Measurements from ENCODE around the gene CLIC4. TPM values are rescaled to one million over a fixed set of nuclear protein-coding genes. Genes with fewer than 3 reads are reported as not detected.

The CLIC4 gene
- total and polyA plus RNA-seq, 4 experiments from 2014 or later = 0.62 to 3.8 (median 2.4) TPM

GRCh38 chr1:24853649-24854048 lies 108.4 kb downstream of the CLIC4 start:
- POLR2A ChIA-PET (ENCODE audit: partially characterized antibody) = no interaction called here
- H3K9me3 Mint-ChIP-seq = no peaks in the 10 kb centered on the region
- Histone ChIP-seq H3K9me3 (ENCODE audit: control insufficient read depth in 1 of 2, low read length in 2 of 2) (no peaks in the 10 kb centered on the region), H3K4me3 (ENCODE audit: low read length in 2 of 2) (no peak overlapping the region), H3K27ac (ENCODE audit: low read depth, low read length) (no peak overlapping the region), H3K4me1 (ENCODE audit: insufficient read depth, low read length) (peaks cover 11% of the 10 kb centered on the region), H3K36me3 (ENCODE audit: insufficient read depth, low read length) (no peaks in the 10 kb centered on the region), H3K27me3 (ENCODE audit: insufficient read depth, low read length) (no peaks in the 10 kb centered on the region)
- no peaks in the 10 kb centered on the region for H3K36me3 Mint-ChIP-seq
- intact Hi-C loops (cut with micrococcal nuclease) = no loop called here
- H3K4me3 Mint-ChIP-seq = no peak overlapping the region
- H3K4me1 Mint-ChIP-seq = peaks cover 3 to 21% (median 7%) of the 10 kb centered on the region in 4 donors
- no peak for DNase-seq
- no peaks in the 10 kb centered on the region for H3K27me3 Mint-ChIP-seq
- peak overlapping the region in 1 of 7 donors; percentile 72 for H3K27ac Mint-ChIP-seq
- CTCF ChIA-PET (ENCODE audit: partially characterized antibody) = interaction anchor here (1.2 to 8.2 kb wide), 3 partner anchors 10 to 75 kb away, joined by 3 to 133 read pairs (median 4); partner anchors contain the start of gene RUNX3

GRCh38 chr1:24855474-24855873 lies 110.2 kb downstream of the CLIC4 start:
- no peaks in the 10 kb centered on the region for H3K9me3 ChIP-seq (ENCODE audit: control insufficient read depth in 1 of 2, low read length in 2 of 2)
- no peak overlapping the region for H3K4me3 Mint-ChIP-seq
- no peaks in the 10 kb centered on the region for H3K27me3 Mint-ChIP-seq
- DNase-seq = no peak
- no peaks in the 10 kb centered on the region for H3K4me1 ChIP-seq (ENCODE audit: insufficient read depth, low read length)
- intact Hi-C loops (cut with micrococcal nuclease) = no loop called here
- no peaks in the 10 kb centered on the region for H3K27me3 ChIP-seq (ENCODE audit: insufficient read depth, low read length)
- no peak overlapping the region for H3K27ac ChIP-seq (ENCODE audit: low read depth, low read length)
- ChIA-PET POLR2A (ENCODE audit: partially characterized antibody) (no interaction called here), CTCF (ENCODE audit: partially characterized antibody) (no interaction called here)
- no peaks in the 10 kb centered on the region for H3K9me3 Mint-ChIP-seq
- peaks cover 0 to 10% (median 0%) of the 10 kb centered on the region in 4 donors for H3K4me1 Mint-ChIP-seq
- H3K36me3 ChIP-seq (ENCODE audit: insufficient read depth, low read length) = no peaks in the 10 kb centered on the region
- no peak overlapping the region for H3K27ac Mint-ChIP-seq
- no peak overlapping the region for H3K4me3 ChIP-seq (ENCODE audit: low read length in 2 of 2)
- no peaks in the 10 kb centered on the region for H3K36me3 Mint-ChIP-seq

- H3K36me3 ChIP-seq (ENCODE audit: insufficient read depth, low read length) = no peaks in the 10 kb centered on the region
- Mint-ChIP-seq H3K36me3 (no peaks in the 10 kb centered on the region), H3K4me1 (peaks cover 0 to 9% (median 0%) of the 10 kb centered on the region in 4 donors), H3K4me3 (peak overlapping the region in 1 of 8 donors; percentile 59), H3K27ac (peak overlapping the region in 1 of 7 donors; percentile 70), H3K27me3 (no peaks in the 10 kb centered on the region), H3K9me3 (no peaks in the 10 kb centered on the region)
- no peak for DNase-seq
- H3K4me3 ChIP-seq (ENCODE audit: low read length in 2 of 2) = no peak overlapping the region
- intact Hi-C loops (cut with micrococcal nuclease) = no loop called here
- ChIA-PET CTCF (ENCODE audit: partially characterized antibody) (no interaction called here), POLR2A (ENCODE audit: partially characterized antibody) (no interaction called here)
- H3K27ac ChIP-seq (ENCODE audit: low read depth, low read length) = no peak overlapping the region
- no peaks in the 10 kb centered on the region for H3K9me3 ChIP-seq (ENCODE audit: control insufficient read depth in 1 of 2, low read length in 2 of 2)
- no peaks in the 10 kb centered on the region for H3K27me3 ChIP-seq (ENCODE audit: insufficient read depth, low read length)
- no peaks in the 10 kb centered on the region for H3K4me1 ChIP-seq (ENCODE audit: insufficient read depth, low read length)
These were observed 111.7 kb downstream of the CLIC4 start for GRCh38 chr1:24856787-24857506.

GRCh38 chr1:24857507-24858133 lies 112.4 kb downstream of the CLIC4 start:
- peak overlapping the region in 1 of 7 donors; percentile 70 for H3K27ac Mint-ChIP-seq
- H3K9me3 Mint-ChIP-seq = peaks cover 0 to 1% (median 0%) of the 10 kb centered on the region in 8 donors
- ChIA-PET POLR2A (ENCODE audit: partially characterized antibody) (no interaction called here), CTCF (ENCODE audit: partially characterized antibody) (no interaction called here)
- no peaks in the 10 kb centered on the region for H3K27me3 ChIP-seq (ENCODE audit: insufficient read depth, low read length)
- H3K4me3 Mint-ChIP-seq = peak overlapping the region in 1 of 8 donors; percentile 59
- H3K36me3 ChIP-seq (ENCODE audit: insufficient read depth, low read length) = no peaks in the 10 kb centered on the region
- H3K9me3 ChIP-seq (ENCODE audit: control insufficient read depth in 1 of 2, low read length in 2 of 2) = no peaks in the 10 kb centered on the region
- intact Hi-C loops (cut with micrococcal nuclease) = no loop called here
- DNase-seq = no peak
- H3K4me1 ChIP-seq (ENCODE audit: insufficient read depth, low read length) = no peaks in the 10 kb centered on the region
- H3K36me3 Mint-ChIP-seq = no peaks in the 10 kb centered on the region
- H3K4me3 ChIP-seq (ENCODE audit: low read length in 2 of 2) = no peak overlapping the region
- no peak overlapping the region for H3K27ac ChIP-seq (ENCODE audit: low read depth, low read length)
- peaks cover 0 to 2% of the 10 kb centered on the region in 2 donors for H3K27me3 Mint-ChIP-seq
- peaks cover 0 to 6% (median 0%) of the 10 kb centered on the region in 4 donors for H3K4me1 Mint-ChIP-seq

DNA sequence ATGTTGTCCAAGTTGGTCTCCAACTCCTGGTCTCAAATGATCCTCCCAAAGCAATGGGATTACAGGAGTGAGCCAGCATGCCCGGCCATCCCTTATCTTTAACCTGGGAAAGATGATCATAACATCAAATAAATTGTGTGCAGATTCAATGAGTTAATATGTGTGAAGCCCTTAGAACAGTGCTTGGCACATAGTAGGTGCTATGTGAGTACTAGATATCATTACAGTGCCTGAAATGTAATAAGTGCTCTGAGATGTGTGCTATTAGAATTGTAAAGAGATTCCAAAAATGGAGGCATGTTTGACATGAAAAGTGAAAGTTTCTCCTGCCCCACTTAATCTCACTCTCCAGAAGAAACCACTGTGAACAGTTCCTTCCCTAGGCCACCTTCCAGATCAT lies 113.0 kb downstream of the CLIC4 start:
- CTCF ChIA-PET (ENCODE audit: partially characterized antibody) = interaction anchor here (1.0 kb wide), 2 partner anchors 10 to 243 kb away, joined by 3 to 4 read pairs; no protein-coding TSS in a partner anchor
- Histone ChIP-seq H3K27me3 (ENCODE audit: insufficient read depth, low read length) (no peaks in the 10 kb centered on the region), H3K4me3 (ENCODE audit: low read length in 2 of 2) (no peak overlapping the region), H3K4me1 (ENCODE audit: insufficient read depth, low read length) (no peaks in the 10 kb centered on the region), H3K9me3 (ENCODE audit: control insufficient read depth in 1 of 2, low read length in 2 of 2) (no peaks in the 10 kb centered on the region), H3K27ac (ENCODE audit: low read depth, low read length) (no peak overlapping the region), H3K36me3 (ENCODE audit: insufficient read depth, low read length) (no peaks in the 10 kb centered on the region)
- H3K27ac Mint-ChIP-seq = no peak overlapping the region
- H3K4me1 Mint-ChIP-seq = peaks cover 0 to 6% (median 0%) of the 10 kb centered on the region in 4 donors
- POLR2A ChIA-PET (ENCODE audit: partially characterized antibody) = no interaction called here
- no peaks in the 10 kb centered on the region for H3K36me3 Mint-ChIP-seq
- H3K4me3 Mint-ChIP-seq = no peak overlapping the region
- DNase-seq = no peak
- H3K27me3 Mint-ChIP-seq = peaks cover 0 to 2% of the 10 kb centered on the region in 2 donors
- H3K9me3 Mint-ChIP-seq = peaks cover 0 to 1% (median 0%) of the 10 kb centered on the region in 8 donors
- intact Hi-C loops (cut with micrococcal nuclease) = no loop called here

DNA sequence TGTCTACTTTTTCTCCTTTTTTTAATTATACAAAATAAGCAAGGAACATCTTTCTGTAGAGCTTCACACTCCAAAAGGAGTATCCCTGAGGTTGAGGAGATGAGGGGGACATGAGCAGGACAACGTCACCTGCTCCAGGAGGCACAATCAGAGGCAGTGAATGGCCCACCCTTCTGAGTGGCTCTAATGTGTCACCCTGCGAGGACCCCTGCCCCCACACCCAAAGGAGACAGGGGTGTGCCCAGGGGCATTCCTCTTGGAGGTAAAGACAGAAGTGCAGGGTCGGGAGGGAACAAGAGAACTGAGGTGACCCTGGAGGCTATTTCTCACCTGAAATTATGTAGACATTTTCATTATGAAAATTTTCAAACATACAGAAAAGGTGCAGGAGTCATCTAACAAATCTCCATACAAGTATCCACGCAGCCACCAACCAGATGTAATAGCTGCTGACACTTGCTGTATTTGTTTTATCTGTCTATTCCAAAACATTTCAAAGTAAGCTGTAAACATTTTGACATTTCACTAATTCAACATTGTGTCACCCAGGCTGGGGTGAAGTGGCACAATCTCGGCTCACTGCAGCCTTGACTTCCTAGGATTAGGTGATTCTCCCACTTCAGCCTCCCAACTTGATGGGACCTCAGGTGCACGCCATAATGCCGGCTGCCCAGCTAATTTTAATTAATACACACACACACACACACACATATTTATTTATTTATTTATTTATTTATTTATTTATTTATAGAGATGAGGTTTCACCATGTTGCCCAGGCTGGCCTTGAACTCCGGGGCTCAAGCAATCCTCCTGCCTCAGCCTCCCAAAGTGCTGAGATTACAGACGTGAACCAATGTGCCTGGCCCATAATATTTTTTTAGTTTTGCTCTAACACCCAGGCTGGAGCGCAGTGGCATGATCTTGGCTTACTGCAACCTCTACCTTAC lies 114.1 kb downstream of the CLIC4 start:
- intact Hi-C loops (cut with micrococcal nuclease) = no loop called here
- Mint-ChIP-seq H3K36me3 (no peaks in the 10 kb centered on the region), H3K27ac (no peak overlapping the region), H3K4me3 (no peak overlapping the region), H3K4me1 (peaks cover 0 to 6% (median 0%) of the 10 kb centered on the region in 4 donors), H3K27me3 (peaks cover 0 to 2% of the 10 kb centered on the region in 2 donors), H3K9me3 (peaks cover 0 to 1% (median 0%) of the 10 kb centered on the region in 8 donors)
- ChIA-PET POLR2A (ENCODE audit: partially characterized antibody) (no interaction called here), CTCF (ENCODE audit: partially characterized antibody) (interaction anchor here (1.0 kb wide), 3 partner anchors 11 to 242 kb away, joined by 3 to 4 read pairs (median 3); no protein-coding TSS in a partner anchor)
- Histone ChIP-seq H3K4me3 (ENCODE audit: low read length in 2 of 2) (no peak overlapping the region), H3K27me3 (ENCODE audit: insufficient read depth, low read length) (no peaks in the 10 kb centered on the region), H3K36me3 (ENCODE audit: insufficient read depth, low read length) (no peaks in the 10 kb centered on the region), H3K9me3 (ENCODE audit: control insufficient read depth in 1 of 2, low read length in 2 of 2) (no peaks in the 10 kb centered on the region), H3K27ac (ENCODE audit: low read depth, low read length) (no peak overlapping the region), H3K4me1 (ENCODE audit: insufficient read depth, low read length) (no peaks in the 10 kb centered on the region)
- DNase-seq = no peak

All from CD4-positive, alpha-beta memory T cell (primary cell).